Ishikawa (cell line): ENCODE results near the gene PTTG1IP.

ENCODE experiments used
- EP300 ChIP-seq: IDR thresholded peaks from 2 replicates; pipeline ENCODE4 v1.6.1; 2012; ENCODE audit warnings: borderline replicate concordance
- MAX ChIP-seq: IDR thresholded peaks from 2 replicates; pipeline ENCODE4 v1.6.1; 2012
- NFIC ChIP-seq: IDR thresholded peaks from 2 replicates; pipeline ENCODE4 v1.6.1; 2012
- REST ChIP-seq: IDR thresholded peaks from 2 replicates; pipeline ENCODE4 v1.6.1; 2012; ENCODE audit warnings: low read depth, mild to moderate bottlenecking
- USF1 ChIP-seq: IDR thresholded peaks from 2 replicates; pipeline ENCODE4 v1.6.1; 2012

GRCh38 chr21:44822484-44823178 lies 50.9 kb downstream of the PTTG1IP start:
- TF ChIP-seq EP300 (no peak), REST (no peak), MAX (no peak), USF1 (0 out of 2 replicates have a peak, but pooled peaks have one; percentile 18), NFIC (no peak)
